ENCODE measurements around the gene TMOD2. TPM values are rescaled to one million over a fixed set of nuclear protein-coding genes. Genes with fewer than 3 reads are reported as not detected.
A peak's percentile ranks its signal among the peaks of the same experiment; 100 is the strongest.

Gene TMOD2
- total RNA-seq (10 to 100 TPM in 4 of 5 experiments, 1 to 10 TPM in 1; 9.5 to 17.1 (median 13.4) TPM), polyA plus RNA-seq (1 to 10 TPM; 1.4 to 1.9 TPM), total RNA-seq (34.5 reads per million, percentile 63 among the genes with 10 or more reads in this experiment)

DNA sequence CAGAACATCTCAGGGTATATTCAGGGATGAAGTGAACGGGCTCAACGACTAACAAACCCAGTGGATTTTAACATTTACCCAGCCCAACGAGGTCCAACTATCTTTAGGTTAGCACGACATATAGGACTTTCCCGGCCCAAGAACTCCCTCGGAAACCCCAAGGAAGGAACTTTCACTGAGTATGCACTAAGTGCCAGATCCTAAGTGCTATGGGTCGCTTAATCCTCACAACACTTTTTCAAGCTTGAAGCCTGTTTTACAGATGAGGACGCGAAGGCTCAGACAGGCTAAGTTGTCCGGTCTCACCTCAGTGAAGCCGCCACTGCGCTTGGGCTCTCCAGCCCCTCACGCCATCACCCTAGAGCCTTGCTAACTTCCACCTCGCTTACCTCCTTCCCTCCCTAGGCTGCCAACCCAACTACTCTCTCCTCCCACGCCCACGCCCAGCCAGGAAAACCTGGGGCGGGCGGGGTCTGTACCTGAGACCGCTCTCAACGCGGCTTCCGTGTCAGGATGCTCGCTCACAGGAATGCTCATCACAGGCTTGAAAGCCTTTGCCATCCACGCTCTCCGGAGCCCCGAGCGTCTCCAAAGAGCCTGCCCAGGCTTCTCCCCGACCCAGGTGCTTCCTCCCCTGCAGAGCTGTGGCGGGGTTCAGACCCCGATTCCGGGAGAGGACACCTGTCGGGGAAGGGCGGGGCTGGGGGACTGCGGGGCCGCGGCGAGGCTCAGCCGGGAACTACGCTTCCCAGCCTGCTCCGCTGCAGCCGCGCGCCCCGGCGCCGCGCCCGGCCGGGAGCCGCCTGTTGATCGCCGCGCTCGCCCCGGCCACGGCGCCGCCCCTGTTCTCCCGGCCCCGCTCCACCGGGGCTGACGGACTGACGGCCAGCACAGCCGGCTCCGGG is at the start of gene TMOD2:
TMOD2 (plus strand) TSS at position 806 of the 905 bp plus-strand sequence. CDS start 14,845 bp downstream, outside the sequence.
- Histone ChIP-seq H3K36me3 (ENCODE audit: control insufficient read depth in 2 of 3, insufficient read depth in 3 of 3, low read length in 3 of 3) (no peaks in the 10 kb centered on the region), H3K27ac (ENCODE audit: low read depth, low read length) (no peak within 1 kb of the TSS), H3K4me3 (ENCODE audit: low read length) (peak within 1 kb of the TSS; percentile 55), H3K9me3 (ENCODE audit: control insufficient read depth in 2 of 3, low read length in 3 of 3) (no peaks in the 10 kb centered on the region), H3K4me1 (ENCODE audit: control insufficient read depth in 2 of 2, insufficient read depth in 2 of 2, low read length in 2 of 2) (peaks cover 0 to 10% of the 10 kb centered on the region in 2 donors), H3K27me3 (ENCODE audit: control insufficient read depth in 2 of 2, insufficient read depth in 2 of 2, low read length in 2 of 2) (no peaks in the 10 kb centered on the region)
- Mint-ChIP-seq H3K27me3 (peaks cover 0 to 60% (median 4%) of the 10 kb centered on the region in 5 donors), H3K27ac (peak within 1 kb of the TSS in 7 of 9 donors; percentile 32 to 84 (median 80)), H3K9me3 (peaks cover 0 to 4% (median 0%) of the 10 kb centered on the region in 11 donors), H3K4me3 (peak within 1 kb of the TSS; percentile 84 to 91 (median 87)), H3K36me3 (peaks cover 0 to 18% (median 0%) of the 10 kb centered on the region in 5 donors), H3K4me1 (peaks cover 24 to 51% (median 42%) of the 10 kb centered on the region in 7 donors)
- POLR2A ChIA-PET: interaction anchor here (6.1 kb wide), 1 partner anchor 14 kb away, joined by 44 read pairs; the partner anchor contains the start of gene LYSMD2
- CTCF ChIA-PET: interaction anchor here (1.7 kb wide), 1 partner anchor 26 kb away, joined by 5 read pairs; no protein-coding TSS in a partner anchor
- intact Hi-C loops (cut with micrococcal nuclease): loop anchor here (1.0 to 2.0 kb wide), 4 partner anchors 14 to 78 kb away; partner anchors contain the start of genes LYSMD2 (in 2 of the 2) and TMOD3 (in 1 of the 2)
- DNase-seq (peak in 8 of 9 donors; percentile 40 to 66 (median 46)), ATAC-seq (peak; percentile 90)

DNA sequence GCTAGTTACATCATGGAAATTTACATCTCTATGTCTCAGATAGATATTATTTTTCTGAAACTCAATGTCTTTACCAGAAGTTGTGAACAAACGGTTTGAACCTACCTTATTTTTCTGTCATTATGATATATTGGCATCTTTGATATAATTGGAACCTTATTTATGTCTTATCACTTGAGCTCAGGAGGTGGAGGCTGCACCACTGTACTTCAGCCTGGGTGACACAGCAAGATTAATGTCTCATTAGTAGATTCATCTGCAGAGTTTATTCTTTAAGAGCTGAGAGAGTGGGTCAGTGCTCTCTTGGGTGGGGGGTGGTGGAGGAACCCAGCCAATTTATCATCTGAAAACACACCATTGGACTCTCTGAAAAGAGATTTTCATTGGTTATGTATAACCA is 48.7 kb upstream of the TMOD2 start:
- CTCF ChIA-PET: no interaction called here
- H3K4me1 ChIP-seq (ENCODE audit: control insufficient read depth in 2 of 2, insufficient read depth in 2 of 2, low read length in 2 of 2): no peaks in the 10 kb centered on the region
- ATAC-seq: no peak
- H3K27ac ChIP-seq (ENCODE audit: low read depth, low read length): no peak overlapping the region
- H3K9me3 ChIP-seq (ENCODE audit: control insufficient read depth in 2 of 3, low read length in 3 of 3): no peaks in the 10 kb centered on the region
- H3K27me3 Mint-ChIP-seq: peaks cover 4 to 38% (median 16%) of the 10 kb centered on the region in 5 donors
- no peak overlapping the region for H3K4me3 ChIP-seq (ENCODE audit: low read length)
- no peaks in the 10 kb centered on the region for H3K27me3 ChIP-seq (ENCODE audit: control insufficient read depth in 2 of 2, insufficient read depth in 2 of 2, low read length in 2 of 2)
- no peak overlapping the region for H3K4me3 Mint-ChIP-seq
- no peaks in the 10 kb centered on the region for H3K4me1 Mint-ChIP-seq
- no peak for DNase-seq
- H3K36me3 Mint-ChIP-seq: peaks cover 0 to 4% (median 0%) of the 10 kb centered on the region in 5 donors
- intact Hi-C loops (cut with micrococcal nuclease): no loop called here
- H3K36me3 ChIP-seq (ENCODE audit: control insufficient read depth in 2 of 3, insufficient read depth in 3 of 3, low read length in 3 of 3): no peaks in the 10 kb centered on the region
- POLR2A ChIA-PET: no interaction called here
- peaks cover 0 to 4% (median 0%) of the 10 kb centered on the region in 11 donors for H3K9me3 Mint-ChIP-seq
- H3K27ac Mint-ChIP-seq: no peak overlapping the region

DNA sequence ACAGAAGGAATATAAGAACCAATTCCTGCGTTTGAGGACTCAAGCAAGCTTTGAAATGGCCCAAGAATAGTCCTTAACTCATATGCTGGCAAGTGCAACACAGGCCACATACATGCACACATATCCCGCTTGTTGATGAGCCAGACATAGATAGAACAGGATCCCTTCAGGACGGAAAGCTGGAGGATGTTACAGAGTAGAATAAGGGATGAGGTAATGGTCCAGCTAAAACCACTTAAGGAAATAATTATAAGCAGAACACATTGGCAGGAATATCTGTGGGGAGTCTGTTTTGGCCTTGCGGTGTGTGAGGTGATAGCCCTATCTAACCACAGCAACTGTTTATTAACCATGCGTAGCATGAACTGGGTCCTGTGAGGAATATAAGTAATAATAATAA is 45.1 kb upstream of the TMOD2 start:
- ChIA-PET CTCF (no interaction called here), POLR2A (no interaction called here)
- peaks cover 0 to 14% (median 3%) of the 10 kb centered on the region in 5 donors for H3K27me3 Mint-ChIP-seq
- no peaks in the 10 kb centered on the region for H3K9me3 Mint-ChIP-seq
- H3K27ac Mint-ChIP-seq: no peak overlapping the region
- no peaks in the 10 kb centered on the region for H3K9me3 ChIP-seq (ENCODE audit: control insufficient read depth in 2 of 3, low read length in 3 of 3)
- no peak overlapping the region for H3K27ac ChIP-seq (ENCODE audit: low read depth, low read length)
- no peak overlapping the region for H3K4me3 ChIP-seq (ENCODE audit: low read length)
- H3K4me1 Mint-ChIP-seq: no peaks in the 10 kb centered on the region
- H3K36me3 ChIP-seq (ENCODE audit: control insufficient read depth in 2 of 3, insufficient read depth in 3 of 3, low read length in 3 of 3): no peaks in the 10 kb centered on the region
- H3K4me3 Mint-ChIP-seq: no peak overlapping the region
- DNase-seq (no peak), ATAC-seq (no peak)
- intact Hi-C loops (cut with micrococcal nuclease): no loop called here
- H3K4me1 ChIP-seq (ENCODE audit: control insufficient read depth in 2 of 2, insufficient read depth in 2 of 2, low read length in 2 of 2): no peaks in the 10 kb centered on the region
- H3K36me3 Mint-ChIP-seq: no peaks in the 10 kb centered on the region
- H3K27me3 ChIP-seq (ENCODE audit: control insufficient read depth in 2 of 2, insufficient read depth in 2 of 2, low read length in 2 of 2): no peaks in the 10 kb centered on the region

DNA sequence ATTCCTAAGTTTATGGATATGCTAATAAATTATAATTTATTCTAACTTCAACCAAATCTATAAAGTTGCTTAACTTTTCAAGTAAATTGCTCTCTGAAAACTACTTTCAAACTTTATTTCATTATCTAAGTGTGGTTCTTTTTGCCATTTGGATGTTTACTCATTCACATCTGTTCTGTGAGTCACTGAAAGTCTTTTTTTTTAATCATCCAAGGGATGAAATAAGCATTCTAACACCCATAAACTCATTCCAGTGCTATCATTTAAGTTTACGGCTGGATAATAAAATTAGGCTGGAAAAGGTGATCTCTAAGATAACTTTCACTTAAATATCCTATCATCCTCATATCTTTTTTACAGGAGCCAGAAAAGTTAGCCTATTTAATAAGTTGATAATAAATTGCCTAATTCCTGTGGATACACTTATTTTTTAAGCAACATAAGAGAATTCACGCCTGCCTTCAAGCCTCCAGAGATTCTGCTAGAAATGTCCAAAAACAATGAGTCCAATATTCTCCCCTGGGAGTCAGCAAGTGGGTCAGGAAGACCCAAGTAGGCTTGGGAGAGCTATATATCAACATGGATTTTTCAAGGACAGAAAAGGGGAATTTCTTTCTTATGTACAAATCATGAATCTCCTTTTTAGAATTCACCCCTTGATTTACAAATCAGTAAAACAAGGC is 44.3 kb upstream of the TMOD2 start:
- no peak overlapping the region for H3K27ac Mint-ChIP-seq
- POLR2A ChIA-PET: no interaction called here

DNA sequence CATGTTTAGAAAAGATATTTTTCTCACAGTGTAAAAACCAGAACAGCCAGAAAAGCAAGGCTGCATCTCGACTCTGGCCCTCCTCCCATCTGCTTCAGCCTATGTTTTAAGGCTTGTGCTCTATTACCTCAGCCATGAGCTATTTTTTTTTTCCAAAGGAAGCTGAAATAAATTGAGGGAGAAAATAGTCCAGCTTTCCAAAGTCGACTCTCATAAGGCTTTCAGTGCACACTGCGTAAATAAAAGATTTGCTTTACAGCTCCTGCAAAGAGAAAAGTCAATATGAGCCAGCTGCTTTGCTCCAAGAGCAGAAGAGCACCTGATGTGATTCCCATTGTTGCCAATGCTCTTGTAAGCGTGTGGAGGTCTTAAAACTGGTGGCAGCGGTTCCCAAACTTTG is 43.4 kb upstream of the TMOD2 start:
- H3K9me3 Mint-ChIP-seq: no peaks in the 10 kb centered on the region
- POLR2A ChIA-PET: no interaction called here
- DNase-seq (no peak), ATAC-seq (no peak)
- H3K36me3 Mint-ChIP-seq: peaks cover 0 to 3% (median 0%) of the 10 kb centered on the region in 5 donors
- peaks cover 0 to under 1% (median 0%) of the 10 kb centered on the region in 7 donors for H3K4me1 Mint-ChIP-seq
- H3K27me3 Mint-ChIP-seq: peaks cover 0 to 7% (median 3%) of the 10 kb centered on the region in 5 donors
- H3K36me3 ChIP-seq (ENCODE audit: control insufficient read depth in 2 of 3, insufficient read depth in 3 of 3, low read length in 3 of 3): no peaks in the 10 kb centered on the region
- H3K9me3 ChIP-seq (ENCODE audit: control insufficient read depth in 2 of 3, low read length in 3 of 3): no peaks in the 10 kb centered on the region
- no peak overlapping the region for H3K4me3 ChIP-seq (ENCODE audit: low read length)
- no peaks in the 10 kb centered on the region for H3K27me3 ChIP-seq (ENCODE audit: control insufficient read depth in 2 of 2, insufficient read depth in 2 of 2, low read length in 2 of 2)
- H3K27ac ChIP-seq (ENCODE audit: low read depth, low read length): no peak overlapping the region
- CTCF ChIA-PET: interaction anchor here (1.2 kb wide), 1 partner anchor 58 kb away, joined by 3 read pairs; no protein-coding TSS in a partner anchor
- no peak overlapping the region for H3K4me3 Mint-ChIP-seq
- intact Hi-C loops (cut with micrococcal nuclease): no loop called here
- no peak overlapping the region for H3K27ac Mint-ChIP-seq
- no peaks in the 10 kb centered on the region for H3K4me1 ChIP-seq (ENCODE audit: control insufficient read depth in 2 of 2, insufficient read depth in 2 of 2, low read length in 2 of 2)

More for the DNA sequence above, 44.3 kb upstream of the TMOD2 start:
- DNase-seq: no peak
- Histone ChIP-seq H3K27ac (ENCODE audit: low read depth, low read length) (no peak overlapping the region), H3K4me1 (ENCODE audit: control insufficient read depth in 2 of 2, insufficient read depth in 2 of 2, low read length in 2 of 2) (no peaks in the 10 kb centered on the region), H3K9me3 (ENCODE audit: control insufficient read depth in 2 of 3, low read length in 3 of 3) (no peaks in the 10 kb centered on the region), H3K36me3 (ENCODE audit: control insufficient read depth in 2 of 3, insufficient read depth in 3 of 3, low read length in 3 of 3) (no peaks in the 10 kb centered on the region), H3K27me3 (ENCODE audit: control insufficient read depth in 2 of 2, insufficient read depth in 2 of 2, low read length in 2 of 2) (no peaks in the 10 kb centered on the region), H3K4me3 (ENCODE audit: low read length) (no peak overlapping the region)
- no peaks in the 10 kb centered on the region for H3K9me3 Mint-ChIP-seq
- ATAC-seq: no peak
- intact Hi-C loops (cut with micrococcal nuclease): no loop called here
- no peak overlapping the region for H3K4me3 Mint-ChIP-seq
- H3K27me3 Mint-ChIP-seq: peaks cover 0 to 10% (median 3%) of the 10 kb centered on the region in 5 donors
- CTCF ChIA-PET: interaction anchor here (1.2 kb wide), 1 partner anchor 57 kb away, joined by 3 read pairs; no protein-coding TSS in a partner anchor
- no peaks in the 10 kb centered on the region for H3K36me3 Mint-ChIP-seq
- no peaks in the 10 kb centered on the region for H3K4me1 Mint-ChIP-seq

GRCh38 chr15:51709031-51709430 is 42.4 kb upstream of the TMOD2 start:
- Mint-ChIP-seq H3K9me3 (no peaks in the 10 kb centered on the region), H3K27ac (no peak overlapping the region), H3K27me3 (peaks cover 0 to 5% (median 3%) of the 10 kb centered on the region in 5 donors), H3K4me3 (no peak overlapping the region), H3K4me1 (peaks cover 0 to 1% (median 0%) of the 10 kb centered on the region in 7 donors), H3K36me3 (peaks cover 0 to 7% (median 0%) of the 10 kb centered on the region in 5 donors)
- no peaks in the 10 kb centered on the region for H3K36me3 ChIP-seq (ENCODE audit: control insufficient read depth in 2 of 3, insufficient read depth in 3 of 3, low read length in 3 of 3)
- no peaks in the 10 kb centered on the region for H3K9me3 ChIP-seq (ENCODE audit: control insufficient read depth in 2 of 3, low read length in 3 of 3)
- H3K27me3 ChIP-seq (ENCODE audit: control insufficient read depth in 2 of 2, insufficient read depth in 2 of 2, low read length in 2 of 2): no peaks in the 10 kb centered on the region
- no peak for ATAC-seq
- POLR2A ChIA-PET: no interaction called here
- intact Hi-C loops (cut with micrococcal nuclease): no loop called here
- CTCF ChIA-PET: no interaction called here
- H3K4me3 ChIP-seq (ENCODE audit: low read length): no peak overlapping the region
- no peak for DNase-seq
- H3K27ac ChIP-seq (ENCODE audit: low read depth, low read length): no peak overlapping the region
- no peaks in the 10 kb centered on the region for H3K4me1 ChIP-seq (ENCODE audit: control insufficient read depth in 2 of 2, insufficient read depth in 2 of 2, low read length in 2 of 2)

Measured in naive thymus-derived CD4-positive, alpha-beta T cell (primary cell).